ENCODE measurements around the gene CGAS.

- TF ChIP-seq ZFP30 (CRISPR knock-in tag; IDR thresholded peaks at IDR 0.05) (no peak), TSHZ2 (CRISPR knock-in tag; IDR thresholded peaks at IDR 0.05) (no peak), OSR1 (CRISPR knock-in tag; IDR thresholded peaks at IDR 0.05) (no peak), RARB (CRISPR knock-in tag; IDR thresholded peaks at IDR 0.05) (no peak), CREB5 (CRISPR knock-in tag; IDR thresholded peaks at IDR 0.05; ENCODE audit: low read depth) (no peak), ZFP3 (CRISPR knock-in tag; IDR thresholded peaks at IDR 0.05) (no peak)
Measured at GRCh38 chr6:73471686-73472290, 19.7 kb upstream of the CGAS start.

All from SK-N-SH treated with all-trans-retinoic acid at 6 μM for 48 hours (cell line).